Measurements from ENCODE around the gene ADGRA1.

GRCh38 chr10:133132473-133133291 is 45.0 kb downstream of the ADGRA1 start:
- TF ChIP-seq, protein P1, sequence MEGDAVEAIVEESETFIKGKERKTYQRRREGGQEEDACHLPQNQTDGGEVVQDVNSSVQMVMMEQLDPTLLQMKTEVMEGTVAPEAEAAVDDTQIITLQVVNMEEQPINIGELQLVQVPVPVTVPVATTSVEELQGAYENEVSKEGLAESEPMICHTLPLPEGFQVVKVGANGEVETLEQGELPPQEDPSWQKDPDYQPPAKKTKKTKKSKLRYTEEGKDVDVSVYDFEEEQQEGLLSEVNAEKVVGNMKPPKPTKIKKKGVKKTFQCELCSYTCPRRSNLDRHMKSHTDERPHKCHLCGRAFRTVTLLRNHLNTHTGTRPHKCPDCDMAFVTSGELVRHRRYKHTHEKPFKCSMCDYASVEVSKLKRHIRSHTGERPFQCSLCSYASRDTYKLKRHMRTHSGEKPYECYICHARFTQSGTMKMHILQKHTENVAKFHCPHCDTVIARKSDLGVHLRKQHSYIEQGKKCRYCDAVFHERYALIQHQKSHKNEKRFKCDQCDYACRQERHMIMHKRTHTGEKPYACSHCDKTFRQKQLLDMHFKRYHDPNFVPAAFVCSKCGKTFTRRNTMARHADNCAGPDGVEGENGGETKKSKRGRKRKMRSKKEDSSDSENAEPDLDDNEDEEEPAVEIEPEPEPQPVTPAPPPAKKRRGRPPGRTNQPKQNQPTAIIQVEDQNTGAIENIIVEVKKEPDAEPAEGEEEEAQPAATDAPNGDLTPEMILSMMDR (conservative IDR thresholded peaks at IDR 0.05; ENCODE audit: low read depth, low read length): no peak
- TF ChIP-seq EZH2phosphoT487 (IDR thresholded peaks at IDR 0.05; ENCODE audit: borderline replicate concordance, low read length) (no peak), EZH2 (IDR thresholded peaks at IDR 0.05; ENCODE audit: low read length, unreplicated experiment) (no peak)

Measured in PC-3 (cell line).